A673 (cell line): ENCODE results near the gene TRERF1. TPM values are rescaled to one million over a fixed set of nuclear protein-coding genes. Genes with fewer than 3 reads are reported as not detected.

Experiments
- BruUV-seq: library from RNA; stranded (reverse); fragments of 400-500 nt; replicated peaks from 2 replicates; lab custom pipeline; 2021; lab: Mats Ljungman, UMichigan
- CTCF ChIA-PET: fragments of 300-600 bp; sonication (Branson Sonifier 250); formaldehyde crosslinking; loops from one replicate; lab custom pipeline; 2022; ENCODE audit warnings: antibody characterized with exemption; lab: Charles Lee
- POLR2A ChIA-PET: fragments of 300-600 bp; sonication (Branson Sonifier 250); formaldehyde crosslinking; loops from one replicate; lab custom pipeline; 2022; ENCODE audit warnings: antibody characterized with exemption; ENCODE audit not compliant: low non-redundant PET; lab: Charles Lee
- DNase-seq: peaks from one replicate; pipeline ENCODE4 v3.0.0-alpha.2; 2015; ENCODE audit warnings: low spot score
- H3K27ac ChIP-seq: fragments of 200-600 bp; sonication (generic); 2 replicates; pipeline ENCODE4 v1.5.1; 2016; ENCODE audit warnings: mixed run types, low read depth, mild to moderate bottlenecking, mixed read lengths, antibody characterized with exemption, low read length; ENCODE audit not compliant: poor library complexity, severe bottlenecking
- H3K27me3 ChIP-seq: fragments of 200-600 bp; sonication (generic); replicated peaks from 2 replicates; pipeline ENCODE4 v1.6.1; 2017; ENCODE audit warnings: mixed run types, low read depth, mild to moderate bottlenecking, mixed read lengths, antibody characterized with exemption, low read length; ENCODE audit not compliant: insufficient read depth, poor library complexity
- H3K36me3 ChIP-seq: fragments of 200-600 bp; sonication (generic); 2 replicates; pipeline ENCODE4 v1.6.1; 2016; ENCODE audit warnings: mixed run types, mild to moderate bottlenecking, mixed read lengths, antibody characterized with exemption, low read length; ENCODE audit not compliant: insufficient read depth, poor library complexity, severe bottlenecking
- H3K4me1 ChIP-seq: fragments of 200-600 bp; sonication (generic); 2 replicates; pipeline ENCODE4 v1.6.1; 2017; ENCODE audit warnings: mixed run types, mild to moderate bottlenecking, mixed read lengths, antibody characterized with exemption, low read length; ENCODE audit not compliant: insufficient read depth, poor library complexity, severe bottlenecking
- H3K4me3 ChIP-seq: fragments of 200-600 bp; sonication (generic); 2 replicates; pipeline ENCODE4 v1.5.1; 2016; ENCODE audit warnings: low read depth, mixed run types, mild to moderate bottlenecking, mixed read lengths, low read length; ENCODE audit not compliant: poor library complexity, severe bottlenecking
- H3K9me3 ChIP-seq: fragments of 200-600 bp; sonication (generic); 2 replicates; pipeline ENCODE4 v1.6.1; 2016; ENCODE audit warnings: mixed run types, low read depth, mild to moderate bottlenecking, mixed read lengths, antibody characterized with exemption, low read length; ENCODE audit not compliant: poor library complexity, severe bottlenecking
- EZH2 ChIP-seq: fragments of 200-600 bp; sonication (generic); IDR thresholded peaks from 2 replicates; pipeline ENCODE4 v1.6.1; 2017; ENCODE audit warnings: borderline replicate concordance, low read depth, mild to moderate bottlenecking, mixed read lengths, antibody characterized with exemption, low read length; ENCODE audit not compliant: poor library complexity, severe bottlenecking
- intact Hi-C: fragments of 100-400 bp; cut with micrococcal nuclease; formaldehyde crosslinking; loops from one replicate; pipeline ENCODE4 v1.10.0; 2022; ENCODE audit not compliant: unreplicated experiment
- total RNA-seq: library from RNA; stranded (reverse); gene quantifications from 2 replicates; pipeline ENCODE4 v1.2.3, GENCODE V29; 2021
- TF ChIP-seq, protein P1 (sequence below): fragments of 300-800, 200-600 bp; sonication (generic); conservative IDR thresholded peaks from 2 replicates; pipeline ENCODE4 v1.5.1; 2017; ENCODE audit warnings: low read depth, mild to moderate bottlenecking, antibody characterized with exemption, low read length, moderate library complexity, mixed read lengths

The TRERF1 gene
- total RNA-seq, 1 experiment from 2014 or later, result 9.5 TPM

DNA sequence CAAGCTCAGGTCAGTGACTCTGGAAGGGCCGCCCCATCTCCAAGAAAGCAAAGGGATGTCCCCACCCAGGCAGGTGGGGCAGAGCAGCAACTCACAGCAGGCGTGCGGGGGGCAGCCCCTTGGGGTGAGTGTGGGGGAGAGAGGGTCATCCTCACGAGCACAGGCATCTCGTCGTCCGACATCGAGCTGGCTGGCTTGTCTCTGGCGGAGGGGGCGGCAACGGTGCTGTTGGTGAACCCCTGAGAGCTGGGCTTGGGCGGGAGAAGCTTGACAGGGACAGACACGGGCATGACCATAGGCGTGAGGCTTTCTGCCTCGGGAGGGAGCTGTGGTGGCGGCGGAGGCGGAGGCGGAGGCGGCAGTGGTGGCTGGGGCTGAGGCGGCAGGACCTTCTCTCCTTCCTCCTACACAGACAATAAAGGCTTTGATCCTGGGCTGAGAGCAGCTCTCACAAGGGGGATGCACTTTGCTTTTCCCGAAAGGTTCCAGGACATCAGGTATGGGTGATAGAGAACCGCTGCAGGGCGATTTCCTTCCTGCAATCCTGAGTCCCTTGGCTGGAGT is 188.5 kb downstream of the TRERF1 start:
- POLR2A ChIA-PET, result no interaction called here
- no peak overlapping the region for H3K4me3 ChIP-seq
- H3K36me3 ChIP-seq, result no peaks in the 10 kb centered on the region
- H3K27me3 ChIP-seq, result no peaks in the 10 kb centered on the region
- DNase-seq, result no peak
- intact Hi-C loops, result loop anchor here (5.0 kb wide), 1 partner anchor 269 kb away; no protein-coding TSS in a partner anchor
- no TSS peak for BruUV-seq
- H3K4me1 ChIP-seq, result peaks cover 18% of the 10 kb centered on the region
- CTCF ChIA-PET, result no interaction called here
- H3K9me3 ChIP-seq, result no peaks in the 10 kb centered on the region
- TF ChIP-seq EZH2, result no peak
- TF ChIP-seq, protein P1, sequence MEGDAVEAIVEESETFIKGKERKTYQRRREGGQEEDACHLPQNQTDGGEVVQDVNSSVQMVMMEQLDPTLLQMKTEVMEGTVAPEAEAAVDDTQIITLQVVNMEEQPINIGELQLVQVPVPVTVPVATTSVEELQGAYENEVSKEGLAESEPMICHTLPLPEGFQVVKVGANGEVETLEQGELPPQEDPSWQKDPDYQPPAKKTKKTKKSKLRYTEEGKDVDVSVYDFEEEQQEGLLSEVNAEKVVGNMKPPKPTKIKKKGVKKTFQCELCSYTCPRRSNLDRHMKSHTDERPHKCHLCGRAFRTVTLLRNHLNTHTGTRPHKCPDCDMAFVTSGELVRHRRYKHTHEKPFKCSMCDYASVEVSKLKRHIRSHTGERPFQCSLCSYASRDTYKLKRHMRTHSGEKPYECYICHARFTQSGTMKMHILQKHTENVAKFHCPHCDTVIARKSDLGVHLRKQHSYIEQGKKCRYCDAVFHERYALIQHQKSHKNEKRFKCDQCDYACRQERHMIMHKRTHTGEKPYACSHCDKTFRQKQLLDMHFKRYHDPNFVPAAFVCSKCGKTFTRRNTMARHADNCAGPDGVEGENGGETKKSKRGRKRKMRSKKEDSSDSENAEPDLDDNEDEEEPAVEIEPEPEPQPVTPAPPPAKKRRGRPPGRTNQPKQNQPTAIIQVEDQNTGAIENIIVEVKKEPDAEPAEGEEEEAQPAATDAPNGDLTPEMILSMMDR, result no peak
- H3K27ac ChIP-seq, result no peak overlapping the region

GRCh38 chr6:42260972-42261371 is 190.8 kb downstream of the TRERF1 start:
- no peaks in the 10 kb centered on the region for H3K9me3 ChIP-seq
- H3K4me1 ChIP-seq, result peaks cover 18% of the 10 kb centered on the region
- no peaks in the 10 kb centered on the region for H3K36me3 ChIP-seq
- TF ChIP-seq EZH2, result no peak
- TF ChIP-seq, protein P1, result peak; percentile 73
- no TSS peak for BruUV-seq
- intact Hi-C loops, result loop anchor here (2.0 to 5.0 kb wide), 3 partner anchors 190 to 286 kb away; partner anchors contain the start of gene TRERF1
- H3K27ac ChIP-seq, result no peak overlapping the region
- DNase-seq, result peak; percentile 66
- no peaks in the 10 kb centered on the region for H3K27me3 ChIP-seq
- H3K4me3 ChIP-seq, result peak overlapping the region; percentile 39
- POLR2A ChIA-PET, result no interaction called here
- CTCF ChIA-PET, result interaction anchor here (0.5 to 3.1 kb wide), 3 partner anchors 287 to 714 kb away, joined by 3 to 43 read pairs (median 4); no protein-coding TSS in a partner anchor

DNA sequence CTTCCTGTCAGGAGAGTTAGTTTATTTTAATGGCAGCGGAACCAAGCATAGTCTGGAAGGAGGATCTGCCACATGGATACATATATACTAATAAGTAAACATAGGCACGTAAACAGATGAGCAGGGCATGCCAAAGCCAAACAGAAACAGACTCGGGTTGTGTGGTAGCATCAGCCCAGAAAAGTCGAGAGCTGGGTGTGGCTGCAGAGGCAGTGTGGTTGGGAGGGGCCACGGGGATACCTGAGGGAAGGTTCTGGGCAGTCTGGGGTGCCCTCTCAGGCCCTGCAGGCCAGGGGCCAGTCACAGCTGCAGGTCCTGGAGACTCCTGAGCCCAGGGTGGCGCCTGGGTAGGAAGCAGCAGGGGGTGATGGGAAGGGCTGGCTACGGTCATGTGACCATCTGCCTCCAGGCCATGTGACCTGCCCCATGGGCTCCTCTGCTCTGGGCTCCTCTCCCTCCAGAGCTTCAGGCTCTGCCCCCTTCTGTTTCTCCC is 191.3 kb downstream of the TRERF1 start:
- POLR2A ChIA-PET, result no interaction called here
- Histone ChIP-seq H3K4me3 (peak overlapping the region; percentile 39), H3K36me3 (no peaks in the 10 kb centered on the region), H3K4me1 (peaks cover 18% of the 10 kb centered on the region), H3K27me3 (no peaks in the 10 kb centered on the region), H3K27ac (peak overlapping the region; percentile 22), H3K9me3 (no peaks in the 10 kb centered on the region)
- TF ChIP-seq EZH2, result no peak
- TF ChIP-seq, protein P1, result no peak
- intact Hi-C loops, result loop anchor here (2.0 to 5.0 kb wide), 3 partner anchors 190 to 286 kb away; partner anchors contain the start of gene TRERF1
- DNase-seq, result peak; percentile 71
- no TSS peak for BruUV-seq
- CTCF ChIA-PET, result interaction anchor here (0.5 to 3.1 kb wide), 2 partner anchors 287 to 714 kb away, joined by 3 to 43 read pairs; no protein-coding TSS in a partner anchor
